DMS 273 (cell line): ENCODE results near the gene BTRC.

Experiments
- DNase-seq: peaks from one replicate; lab custom pipeline; 2025; ENCODE audit not compliant: unreplicated experiment; lab: John Stamatoyannopoulos, UW

Gene BTRC

GRCh38 chr10:101476383-101476782, 122.4 kb downstream of the BTRC start:
- DNase-seq: no peak

DNA sequence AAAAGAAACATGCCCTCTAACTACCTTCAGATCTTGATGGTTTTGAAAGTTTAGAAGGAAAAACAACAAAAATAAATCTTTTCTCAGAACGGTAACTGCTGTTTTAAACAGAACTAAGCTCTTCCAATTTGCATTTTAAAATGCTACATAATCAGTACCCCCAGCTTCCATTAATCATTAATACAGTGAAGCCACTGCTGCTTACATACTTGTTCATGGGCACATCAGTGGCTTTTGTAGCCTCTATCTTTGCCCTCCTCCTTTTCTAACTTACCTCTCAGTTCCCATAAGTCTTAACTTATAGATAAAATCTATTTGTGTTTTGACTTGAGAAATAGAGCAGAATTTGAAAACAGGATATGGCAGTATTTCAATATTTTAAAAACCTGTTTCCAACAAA, 125.0 kb downstream of the BTRC start:
- no peak for DNase-seq

- DNase-seq: peak; percentile 52
Measured at GRCh38 chr10:101481256-101481655, 127.3 kb downstream of the BTRC start.

DNA sequence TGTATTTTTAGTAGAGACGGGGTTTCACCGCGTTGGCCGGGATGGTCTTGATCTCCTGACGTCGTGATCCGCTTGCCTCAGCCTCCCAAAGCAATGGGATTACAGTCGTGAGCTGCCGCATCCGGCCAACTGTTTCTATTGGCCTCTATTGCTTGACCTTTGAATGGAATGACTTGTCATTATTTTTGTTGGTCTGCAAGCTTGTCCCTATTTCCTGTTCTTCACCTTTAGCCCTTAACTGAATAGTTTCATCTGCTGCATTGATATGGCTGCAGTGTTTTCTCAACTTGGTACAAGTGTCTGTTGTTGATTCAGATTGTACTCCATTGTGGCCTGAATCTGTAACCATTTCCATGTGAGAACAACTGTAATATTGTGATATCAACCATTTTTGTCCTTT, 128.6 kb downstream of the BTRC start:
- DNase-seq: no peak

DNA sequence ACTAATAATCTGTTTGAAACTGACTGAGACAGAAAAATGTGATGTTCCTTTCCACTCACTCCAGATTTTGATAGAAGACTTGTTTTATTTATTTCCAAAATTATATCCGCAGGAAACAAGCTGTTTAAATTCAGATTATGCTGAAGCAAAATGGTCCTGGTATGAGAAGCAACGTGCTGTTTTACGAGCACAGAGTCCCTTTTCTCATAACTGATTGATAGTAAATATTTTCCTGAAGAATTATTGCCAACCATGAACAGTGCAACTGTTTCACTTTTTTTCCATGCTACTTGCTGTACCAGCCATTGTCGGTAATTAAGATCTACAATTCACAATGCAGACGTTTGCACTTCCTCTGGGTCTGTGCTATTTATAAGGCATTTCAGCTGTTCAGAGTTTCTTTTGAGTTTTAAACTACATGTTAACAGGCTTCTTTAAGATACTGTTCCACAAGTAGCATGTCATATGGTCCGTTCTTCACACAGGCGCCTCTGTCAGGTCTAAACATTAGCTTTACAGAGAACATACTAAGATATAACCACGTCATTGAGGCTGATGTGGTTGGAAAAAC, 130.3 kb downstream of the BTRC start:
- DNase-seq: peak; percentile 29

GRCh38 chr10:101485207-101485606, 131.2 kb downstream of the BTRC start:
- DNase-seq: no peak

- peak; percentile 90 for DNase-seq
Measured at GRCh38 chr10:101485681-101486554, 132.0 kb downstream of the BTRC start.

DNA sequence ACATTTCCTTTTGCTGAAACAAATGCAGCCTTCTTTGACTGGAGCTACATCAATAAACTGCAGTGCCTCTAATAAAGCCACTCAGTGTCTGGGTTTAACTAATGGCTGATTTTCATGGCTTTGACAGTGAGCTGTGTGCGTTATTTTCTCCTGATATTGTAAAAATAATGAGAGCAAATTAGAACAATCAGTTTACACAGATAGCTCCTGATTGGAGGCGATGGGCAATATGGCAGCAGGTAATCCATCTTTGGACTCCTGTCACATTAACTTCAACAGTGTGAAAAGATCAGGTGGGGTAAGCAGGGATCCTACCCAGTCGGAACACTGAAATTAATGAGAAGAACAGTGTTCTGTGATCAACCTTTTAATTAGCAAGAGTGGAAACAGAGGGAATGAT, 133.4 kb downstream of the BTRC start:
- no peak for DNase-seq

DNA sequence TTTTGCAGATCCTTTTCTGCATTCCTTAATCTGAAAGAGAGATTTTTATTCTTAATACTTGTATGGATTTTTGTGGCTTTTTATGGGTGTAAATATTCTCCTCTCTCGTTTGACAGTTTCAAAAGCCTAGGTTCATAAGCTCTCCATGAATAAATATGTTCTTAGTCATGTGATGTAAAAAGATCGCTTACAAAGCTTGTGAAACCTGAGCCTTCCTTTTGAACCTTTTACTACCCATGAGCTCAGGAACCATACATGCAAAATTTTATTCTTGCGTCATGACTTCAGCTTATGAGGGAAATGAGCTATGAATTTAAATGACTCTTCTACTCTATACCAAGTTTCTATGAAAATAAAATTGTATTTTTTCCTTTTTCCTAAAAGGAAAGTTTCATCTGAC, 135.4 kb downstream of the BTRC start:
- peak; percentile 70 for DNase-seq

DNA sequence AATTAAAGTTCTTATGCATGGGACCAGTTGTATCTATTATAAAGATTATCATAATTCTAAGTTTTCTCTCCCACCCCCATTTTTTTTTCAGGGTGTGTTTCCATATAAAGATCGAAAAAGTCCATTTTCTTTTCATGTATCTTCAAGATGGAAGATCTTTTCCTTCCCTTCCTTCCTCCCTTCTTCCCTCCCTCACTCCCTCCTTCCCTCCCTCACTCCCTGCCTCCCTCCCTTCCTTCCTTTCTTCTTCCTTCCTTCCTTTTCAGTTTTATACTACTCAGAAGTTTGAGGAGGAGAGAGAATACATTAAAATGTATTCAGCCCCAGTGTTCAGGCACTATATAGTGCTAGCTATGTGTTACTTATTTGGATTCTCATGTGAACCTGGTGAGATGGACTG, 136.1 kb downstream of the BTRC start:
- DNase-seq: no peak

DNA sequence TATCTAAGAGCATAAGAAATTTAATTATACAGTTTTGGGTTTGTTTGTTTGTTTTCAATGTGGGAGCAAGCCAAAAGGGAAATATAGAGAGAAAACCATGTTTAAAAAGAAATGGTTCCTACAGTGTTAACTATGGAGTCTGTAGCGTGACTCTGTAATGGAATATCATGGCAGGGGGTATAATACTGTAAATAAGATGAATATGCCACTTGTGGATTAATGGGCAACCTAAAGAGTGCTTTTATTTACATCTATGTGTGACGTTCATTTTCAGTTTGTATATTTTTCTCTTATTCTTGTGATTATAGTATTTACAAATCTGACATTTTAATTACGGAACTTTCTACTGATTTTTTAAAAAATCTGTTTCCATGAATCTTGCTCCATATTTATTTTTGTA, 138.2 kb downstream of the BTRC start:
- DNase-seq: no peak

- DNase-seq: no peak
Measured at GRCh38 chr10:101492814-101493213, 138.8 kb downstream of the BTRC start.

GRCh38 chr10:101493249-101493648, 139.3 kb downstream of the BTRC start:
- DNase-seq: peak; percentile 20

GRCh38 chr10:101493782-101494281, 139.9 kb downstream of the BTRC start:
- DNase-seq: peak; percentile 26

DNA sequence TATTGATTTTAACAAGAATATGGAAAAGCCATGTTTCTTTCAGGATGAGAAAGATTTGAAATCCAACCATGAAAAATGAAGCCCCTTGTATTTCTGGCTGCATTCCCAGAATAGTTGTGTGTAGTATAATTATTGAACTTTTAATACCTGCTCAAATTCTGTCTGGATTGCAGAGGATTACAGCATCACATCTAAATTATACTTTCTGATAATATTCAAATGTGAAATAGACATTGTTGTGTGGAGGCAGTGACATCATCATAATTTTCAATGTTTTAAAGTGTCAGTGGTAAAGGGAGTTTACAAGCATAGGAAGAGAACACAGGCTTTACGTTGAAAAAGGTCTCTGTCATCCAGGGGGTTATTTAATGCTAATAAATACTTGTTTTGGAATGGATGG, 140.7 kb downstream of the BTRC start:
- DNase-seq: peak; percentile 19

DNA sequence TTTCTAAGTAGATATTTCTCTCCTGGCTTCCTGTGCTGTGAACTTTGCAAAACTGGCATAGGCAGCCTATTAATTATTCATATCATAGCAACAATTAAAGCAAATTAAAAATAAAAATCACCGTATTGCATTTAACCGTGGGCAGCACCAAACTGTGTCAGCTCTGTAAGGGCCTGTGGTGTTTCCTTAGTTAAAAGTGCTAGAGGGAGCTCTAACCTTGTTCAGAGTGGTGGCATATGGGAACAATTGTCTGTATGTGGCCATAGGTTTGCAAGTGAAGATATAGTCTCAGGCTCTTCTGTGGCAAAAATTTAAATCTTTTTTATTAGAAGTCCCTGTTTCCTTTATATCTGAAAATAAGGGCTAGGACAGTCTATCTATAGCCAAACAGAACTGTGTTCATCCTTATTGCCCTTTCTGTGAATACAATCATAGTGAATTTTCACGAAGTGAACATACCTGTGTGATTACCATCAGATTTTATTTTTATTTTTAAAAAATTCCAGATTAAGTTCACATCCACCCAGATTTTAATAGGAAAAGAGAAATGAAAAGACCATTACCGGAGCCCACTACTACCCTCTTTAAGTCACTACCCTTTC, 141.5 kb downstream of the BTRC start:
- DNase-seq: peak; percentile 62

GRCh38 chr10:101504438-101504837, 150.5 kb downstream of the BTRC start:
- DNase-seq: no peak

GRCh38 chr10:101506829-101507661, 153.1 kb downstream of the BTRC start:
- no peak for DNase-seq

DNA sequence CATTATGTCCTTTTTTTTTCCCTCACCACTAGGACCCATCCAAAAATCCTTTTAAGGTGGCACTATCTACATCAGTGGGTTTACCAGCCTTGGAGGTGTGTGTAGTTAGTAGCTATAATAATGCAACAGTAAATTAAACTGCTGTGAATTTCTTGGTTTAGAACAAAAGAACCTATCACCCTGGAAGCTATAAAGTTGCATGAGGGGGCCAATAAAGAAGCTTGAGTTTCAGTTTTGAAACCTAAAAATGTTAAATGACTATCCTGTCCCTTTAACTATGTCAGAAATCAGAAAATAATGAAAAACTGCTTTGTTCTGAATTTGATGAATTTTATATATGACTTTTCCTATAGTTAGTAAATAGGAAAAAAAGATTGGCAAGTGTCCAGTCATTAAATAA, 153.9 kb downstream of the BTRC start:
- no peak for DNase-seq

GRCh38 chr10:101511938-101512337, 158.0 kb downstream of the BTRC start:
- no peak for DNase-seq

DNA sequence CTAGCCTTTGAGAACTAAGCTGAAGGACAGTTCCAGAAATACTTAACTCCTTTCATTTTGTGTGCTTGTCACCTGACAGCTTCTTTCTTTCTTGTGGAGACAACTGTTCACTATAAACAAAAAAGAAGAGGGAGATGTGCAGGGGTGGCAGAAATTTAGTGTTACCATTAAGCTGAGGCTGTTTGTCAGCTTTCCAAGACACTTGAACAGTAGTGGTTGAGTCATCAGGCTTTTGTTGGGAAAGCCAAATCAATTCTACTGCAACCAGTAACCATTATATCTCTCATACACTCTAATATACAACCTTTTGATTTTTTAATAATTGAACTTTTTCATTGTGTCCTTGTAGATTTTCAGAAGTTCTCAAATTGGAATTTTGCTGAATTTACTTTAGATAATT, 158.8 kb downstream of the BTRC start:
- DNase-seq: no peak
